Activated CD4-positive, alpha-beta T cell treated with anti-CD3 and anti-CD28 coated beads, Interleukin-2, amount 50 U/mL, for 1 hour (primary cell): Measurements from ENCODE around the gene SP8.

Experiments used
- DNase-seq: peaks from one replicate; pipeline ENCODE4 v3.0.0-alpha.2; 2020

SP8 gene

GRCh38 chr7:20793694-20794394 is 7.2 kb upstream of the SP8 start:
- DNase-seq = no peak

- no peak for DNase-seq
Measured at GRCh38 chr7:20793248-20793647, 6.6 kb upstream of the SP8 start.

GRCh38 chr7:20791538-20792434 is 5.1 kb upstream of the SP8 start:
- DNase-seq = no peak

GRCh38 chr7:20790375-20790774 is 3.7 kb upstream of the SP8 start:
- no peak for DNase-seq

GRCh38 chr7:20788420-20788990 is 1.8 kb upstream of the SP8 start:
- no peak for DNase-seq

- DNase-seq = no peak
Measured at GRCh38 chr7:20787660-20788419, 1.2 kb upstream of the SP8 start.

- no peak for DNase-seq
Measured at GRCh38 chr7:20786421-20786778, 286 bp downstream of the SP8 start.

GRCh38 chr7:20786049-20786412 is 655 bp downstream of the SP8 start:
- no peak for DNase-seq

- DNase-seq = no peak
Measured at GRCh38 chr7:20785157-20786048, 1.3 kb downstream of the SP8 start.

GRCh38 chr7:20784388-20785156 is 2.1 kb downstream of the SP8 start:
- DNase-seq = no peak

GRCh38 chr7:20783700-20784387 is 2.8 kb downstream of the SP8 start:
- DNase-seq = no peak

- DNase-seq = no peak
Measured at GRCh38 chr7:20783125-20783699, 3.5 kb downstream of the SP8 start.

GRCh38 chr7:20779041-20779440 is 7.6 kb downstream of the SP8 start:
- DNase-seq = no peak

GRCh38 chr7:20778063-20778721 is 8.5 kb downstream of the SP8 start:
- DNase-seq = no peak

GRCh38 chr7:20777377-20778062 is 9.2 kb downstream of the SP8 start:
- no peak for DNase-seq

GRCh38 chr7:20776942-20777341 is 9.7 kb downstream of the SP8 start:
- DNase-seq = no peak

GRCh38 chr7:20776214-20776911 is 10.3 kb downstream of the SP8 start:
- no peak for DNase-seq

- no peak for DNase-seq
Measured at GRCh38 chr7:20754001-20754400, 32.7 kb downstream of the SP8 start.

GRCh38 chr7:20749906-20750305 is 36.8 kb downstream of the SP8 start:
- no peak for DNase-seq
